HepG2 (cell line): Measurements from ENCODE around the gene PPM1H. TPM values are rescaled to one million over a fixed set of nuclear protein-coding genes. Genes with fewer than 3 reads are reported as not detected.

Experiments
- ATF7 ChIP-seq, 2 experiments: fragments of 450-650 bp in 1 of 2; sonication (generic) in 1 of 2; formaldehyde crosslinking in 1 of 2; IDR thresholded peaks; 2 replicates each; pipeline versions ENCODE4 v1.4.0 to v1.6.1; 2016 to 2020; ENCODE audit warnings: antibody characterized with exemption in 1 of 2, mild to moderate bottlenecking in 1 of 2, missing genetic modification reagents in 1 of 2
- CENPX ChIP-seq: sonication (generic); formaldehyde crosslinking; IDR thresholded peaks from 2 replicates; pipeline ENCODE4 v1.9.0; 2021; ENCODE audit warnings: mild to moderate bottlenecking, missing genetic modification reagents, moderate library complexity
- CSRNP2 ChIP-seq: sonication (generic); formaldehyde crosslinking; conservative IDR thresholded peaks from 2 replicates; pipeline ENCODE4 v1.8.0; 2022; ENCODE audit warnings: low read depth, missing genetic modification reagents
- ELF3 ChIP-seq: IDR thresholded peaks from 2 replicates; pipeline ENCODE4 v1.6.1; 2016; ENCODE audit warnings: missing genetic modification reagents, missing compliant biosample characterization
- GLI4 ChIP-seq: sonication (generic); formaldehyde crosslinking; IDR thresholded peaks from 2 replicates; pipeline ENCODE4 v1.5.1; 2020; ENCODE audit warnings: missing genetic modification reagents, mild to moderate bottlenecking, moderate library complexity, borderline replicate concordance
- GRHL1 ChIP-seq: sonication (generic); formaldehyde crosslinking; conservative IDR thresholded peaks from 2 replicates; pipeline ENCODE4 v1.8.0; 2022; ENCODE audit warnings: missing genetic modification reagents
- HNRNPK ChIP-seq: fragments of 200-400 bp; formaldehyde crosslinking; IDR thresholded peaks from 2 replicates; pipeline ENCODE4 v1.6.1; 2018; ENCODE audit warnings: low read length, low read depth, moderate library complexity, mild to moderate bottlenecking; ENCODE audit not compliant: poor library complexity, severe bottlenecking
- HOXA5 ChIP-seq: sonication (generic); formaldehyde crosslinking; IDR thresholded peaks from 2 replicates; pipeline ENCODE4 v1.4.0; 2020; ENCODE audit warnings: missing genetic modification reagents
- HOXD1 ChIP-seq: sonication (generic); formaldehyde crosslinking; IDR thresholded peaks from 2 replicates; pipeline ENCODE4 v1.5.0; 2020; ENCODE audit warnings: missing genetic modification reagents
- KAT2B ChIP-seq: fragments of 150-350 bp; IDR thresholded peaks from 2 replicates; pipeline ENCODE4 v1.6.1; 2014; ENCODE audit warnings: low read depth, low read length, borderline replicate concordance
- MIER3 ChIP-seq: IDR thresholded peaks from 2 replicates; pipeline ENCODE4 v1.6.1; 2016; ENCODE audit warnings: missing compliant biosample characterization, borderline replicate concordance
- SAP130 ChIP-seq: IDR thresholded peaks from 2 replicates; pipeline ENCODE4 v1.6.1; 2016; ENCODE audit warnings: low read depth
- SCMH1 ChIP-seq: sonication (generic); formaldehyde crosslinking; IDR thresholded peaks from 2 replicates; pipeline ENCODE4 v1.9.0; 2021; ENCODE audit warnings: missing genetic modification reagents, mild to moderate bottlenecking, borderline replicate concordance
- SETDB1 ChIP-seq: sonication (generic); formaldehyde crosslinking; IDR thresholded peaks from 2 replicates; pipeline ENCODE4 v1.5.1; 2020; ENCODE audit warnings: missing genetic modification reagents, mild to moderate bottlenecking, borderline replicate concordance
- TCF7L2 ChIP-seq: IDR thresholded peaks from 2 replicates; pipeline ENCODE4 v1.6.1; 2011; ENCODE audit warnings: mild to moderate bottlenecking, low read depth, low read length, moderate library complexity
- TFE3 ChIP-seq: IDR thresholded peaks from 2 replicates; pipeline ENCODE4 v1.6.1; 2016
- THAP7 ChIP-seq: sonication (generic); formaldehyde crosslinking; IDR thresholded peaks from 2 replicates; pipeline ENCODE4 v1.8.1; 2023; ENCODE audit warnings: mild to moderate bottlenecking, missing genetic modification reagents
- THYN1 ChIP-seq: sonication (generic); formaldehyde crosslinking; IDR thresholded peaks from 2 replicates; pipeline ENCODE4 v1.8.1; 2023; ENCODE audit warnings: low read depth, mild to moderate bottlenecking, moderate library complexity, missing genetic modification reagents, borderline replicate concordance
- ZBTB14 ChIP-seq: sonication (generic); formaldehyde crosslinking; IDR thresholded peaks from 2 replicates; pipeline ENCODE4 v1.4.0; 2020; ENCODE audit warnings: missing genetic modification reagents
- ZNF263 ChIP-seq: sonication (generic); formaldehyde crosslinking; IDR thresholded peaks from 2 replicates; pipeline ENCODE4 v1.4.0; 2020; ENCODE audit warnings: missing genetic modification reagents
- ZNF607 ChIP-seq: sonication (generic); formaldehyde crosslinking; IDR thresholded peaks from 2 replicates; pipeline ENCODE4 v1.5.1; 2020; ENCODE audit warnings: missing genetic modification reagents, mild to moderate bottlenecking, borderline replicate concordance
- ZNF792 ChIP-seq: IDR thresholded peaks from 2 replicates; pipeline ENCODE4 v1.6.1; 2016
- polyA plus RNA-seq, 8 experiments: library from polyadenylated mRNA; depleted of rRNA in 3 of 8; stranded (reverse) in 7 of 8; unstranded in 1 of 8; fragments of >200 nt; fragmentation: Illumina TruSeq in 4 of 8; extraction: Trizol in 4 of 8; gene quantifications; 2 replicates each; pipeline versions ENCODE4 v1.2.1 to v1.2.3, GENCODE V29; 2011 to 2016; ENCODE audit warnings: low read depth in 4 of 8, missing spikeins in 1 of 8, mixed read lengths in 1 of 8; ENCODE audit not compliant: insufficient read depth in 1 of 8
- total RNA-seq, 5 experiments: library from RNA; depleted of rRNA; stranded (reverse); fragments of >200 nt; fragmentation: Illumina TruSeq; extraction: Trizol; gene quantifications; 2 replicates each; pipeline ENCODE4 v1.2.3, GENCODE V29; 2016; ENCODE audit warnings: low read depth in 1 of 5

The PPM1H gene
- total and polyA plus RNA-seq, 2 of the 13 experiments (the other 11 are each of a cell fraction or from before 2014, with no cell fraction given): 29.1 to 38.1 TPM

- TF ChIP-seq CSRNP2 (CRISPR knock-in tag): no peak
- TF ChIP-seq SETDB1 (CRISPR knock-in tag): no peak
- peak; percentile 67 for TF ChIP-seq HNRNPK
- 0 out of 2 replicates have a peak, but pooled peaks have one; percentile 7 for TF ChIP-seq HOXA5 (CRISPR knock-in tag)
- peak; percentile 50; the same call in 1 of the 2 replicates for TF ChIP-seq THYN1 (CRISPR knock-in tag)
- TF ChIP-seq ZNF792 (CRISPR knock-in tag): peak; percentile 91
- TF ChIP-seq CENPX: no peak
- peak; percentile 65 for TF ChIP-seq ZNF607 (CRISPR knock-in tag)
- TF ChIP-seq SCMH1: no peak
- TF ChIP-seq MIER3: peak; percentile 96
- peak; percentile 94 for TF ChIP-seq SAP130 (CRISPR knock-in tag)
- no peak for TF ChIP-seq KAT2B
- 0 out of 2 replicates have a peak, but pooled peaks have one; percentile 14 for TF ChIP-seq THAP7 (CRISPR knock-in tag)
- no peak for TF ChIP-seq GRHL1 (CRISPR knock-in tag)
- TF ChIP-seq ATF7 (IDR thresholded peaks at IDR 0.05): no peak
- TF ChIP-seq ATF7 (CRISPR knock-in tag; IDR thresholded peaks at IDR 0.05): no peak
- peak; percentile 90 for TF ChIP-seq ELF3 (CRISPR knock-in tag)
- no peak for TF ChIP-seq ZBTB14 (CRISPR knock-in tag)
- TF ChIP-seq TFE3 (CRISPR knock-in tag): peak; percentile 99
- TF ChIP-seq GLI4: peak; percentile 75; the same call in 1 of the 2 replicates
- peak; percentile 55; the same call in 1 of the 2 replicates for TF ChIP-seq HOXD1
- TF ChIP-seq ZNF263: no peak
- no peak for TF ChIP-seq TCF7L2
Measured at GRCh38 chr12:62934799-62935674, at the start of gene PPM1H (continued).
